GM18867 (cell line): Measurements from ENCODE around the gene SCN8A.

Experiments used
- ATAC-seq: cut with Tn5 transposase; IDR thresholded peaks from one replicate; pipeline ENCODE4 v1.9.1; 2021; ENCODE audit warnings: mild to moderate bottlenecking, moderate library complexity; ENCODE audit not compliant: unreplicated experiment

The SCN8A gene

DNA sequence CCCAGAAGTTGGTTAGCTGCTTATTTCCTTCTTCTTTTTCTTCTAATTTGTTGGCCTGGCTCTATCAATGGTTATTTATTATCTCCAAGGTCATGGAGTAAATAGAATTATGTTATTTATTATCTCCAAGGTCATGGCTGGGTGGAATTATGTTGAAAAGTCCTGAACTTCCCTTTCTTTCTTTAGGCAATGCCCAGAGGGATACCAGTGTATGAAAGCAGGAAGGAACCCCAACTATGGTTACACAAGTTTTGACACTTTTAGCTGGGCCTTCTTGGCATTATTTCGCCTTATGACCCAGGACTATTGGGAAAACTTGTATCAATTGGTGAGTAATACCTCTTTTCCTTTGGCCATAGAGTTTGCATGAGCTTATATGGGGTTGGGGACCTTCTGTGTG, 111.6 kb downstream of the SCN8A start:
- ATAC-seq, result no peak

DNA sequence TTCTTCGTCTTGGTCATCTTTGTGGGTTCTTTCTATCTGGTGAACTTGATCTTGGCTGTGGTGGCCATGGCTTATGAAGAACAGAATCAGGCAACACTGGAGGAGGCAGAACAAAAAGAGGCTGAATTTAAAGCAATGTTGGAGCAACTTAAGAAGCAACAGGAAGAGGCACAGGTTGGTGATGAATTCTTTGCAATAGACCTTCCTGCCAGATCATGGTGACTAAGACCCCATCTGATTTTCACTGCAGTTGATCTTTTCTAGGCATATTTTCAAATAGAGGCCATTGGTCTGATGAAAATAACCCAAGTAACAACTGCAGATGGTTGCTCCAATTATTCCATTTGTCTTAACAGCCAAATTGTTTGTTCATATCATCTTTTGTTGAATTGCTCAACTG, 114.4 kb downstream of the SCN8A start:
- no peak for ATAC-seq

DNA sequence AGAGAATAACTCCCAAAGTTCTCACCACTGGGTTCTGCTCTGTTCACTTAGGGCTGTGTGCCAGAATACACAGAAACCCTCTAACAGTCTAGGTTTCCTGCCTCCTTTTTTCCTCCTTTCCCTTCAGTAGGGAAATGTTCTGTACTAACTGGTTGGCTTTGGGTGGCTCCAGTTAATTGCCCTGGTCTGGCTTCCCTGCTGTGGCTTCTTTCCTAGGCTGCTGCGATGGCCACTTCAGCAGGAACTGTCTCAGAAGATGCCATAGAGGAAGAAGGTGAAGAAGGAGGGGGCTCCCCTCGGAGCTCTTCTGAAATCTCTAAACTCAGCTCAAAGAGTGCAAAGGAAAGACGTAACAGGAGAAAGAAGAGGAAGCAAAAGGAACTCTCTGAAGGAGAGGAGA, 115.2 kb downstream of the SCN8A start:
- no peak for ATAC-seq

DNA sequence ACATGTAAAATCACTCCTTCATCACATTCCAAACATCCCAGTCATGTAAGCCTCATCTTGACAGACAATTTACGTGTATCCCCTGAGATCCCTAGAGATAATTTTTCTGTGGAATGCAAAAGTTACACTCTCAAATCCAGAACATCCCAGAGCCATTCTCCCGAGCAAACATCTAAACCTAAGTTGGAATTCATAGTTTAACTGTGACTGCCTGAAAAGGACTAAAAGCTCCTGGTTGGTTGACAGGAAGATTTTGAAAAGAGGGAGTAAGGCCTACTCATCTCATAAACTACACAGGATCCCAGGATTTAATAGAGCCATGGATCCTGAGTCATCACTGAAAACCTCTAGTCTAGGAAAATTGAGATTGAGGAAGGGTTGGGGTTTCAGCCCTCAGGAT, 123.6 kb downstream of the SCN8A start:
- ATAC-seq, result no peak

DNA sequence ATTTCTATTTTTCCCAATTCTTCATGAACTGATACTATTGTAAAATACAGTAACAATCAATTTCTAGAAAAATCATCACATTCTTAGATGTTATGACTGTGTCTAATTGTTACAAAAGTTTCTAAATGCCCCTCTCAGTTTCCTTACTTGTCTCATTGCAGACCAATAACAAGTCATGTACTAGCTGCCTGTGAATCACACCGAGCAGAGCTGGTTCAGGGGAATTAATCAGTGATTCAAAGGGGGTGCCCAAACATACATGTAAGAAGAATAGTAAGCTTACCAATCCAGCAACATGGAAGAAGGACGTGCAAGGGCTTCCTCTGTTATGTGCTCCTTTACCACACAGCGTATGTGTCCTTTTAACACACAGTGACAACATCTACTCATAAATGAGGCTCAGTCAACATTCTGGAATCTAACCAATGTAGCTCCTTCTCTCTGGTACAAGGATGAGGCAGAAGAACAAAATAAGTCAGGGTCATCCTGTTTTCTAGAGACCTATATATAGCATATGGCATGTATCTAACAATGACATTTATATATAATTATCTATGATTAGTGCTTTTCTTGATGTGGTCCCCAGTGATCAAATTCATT, 126.4 kb downstream of the SCN8A start:
- ATAC-seq, result no peak

GRCh38 chr12:51721282-51721940, 130.4 kb downstream of the SCN8A start:
- no peak for ATAC-seq

DNA sequence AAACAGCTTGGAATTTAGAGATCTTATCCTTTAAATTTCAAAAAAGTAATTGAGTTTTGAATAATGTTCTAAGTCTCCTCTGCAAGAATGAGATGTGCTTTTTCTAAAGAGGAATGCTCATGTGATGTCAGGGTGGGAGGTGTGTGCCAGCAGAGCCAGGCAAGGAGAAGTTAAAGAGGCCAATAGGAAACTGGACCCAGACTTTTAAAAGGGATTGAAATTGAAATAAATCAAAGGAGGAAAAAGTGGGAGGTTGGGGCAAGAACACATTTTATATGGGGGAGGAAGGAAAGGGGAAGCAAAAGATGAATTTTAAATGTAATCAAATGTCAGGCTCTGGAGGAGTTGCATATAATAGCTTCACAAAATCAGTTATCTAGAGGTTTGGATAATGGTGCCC, 131.4 kb downstream of the SCN8A start:
- ATAC-seq, result no peak

DNA sequence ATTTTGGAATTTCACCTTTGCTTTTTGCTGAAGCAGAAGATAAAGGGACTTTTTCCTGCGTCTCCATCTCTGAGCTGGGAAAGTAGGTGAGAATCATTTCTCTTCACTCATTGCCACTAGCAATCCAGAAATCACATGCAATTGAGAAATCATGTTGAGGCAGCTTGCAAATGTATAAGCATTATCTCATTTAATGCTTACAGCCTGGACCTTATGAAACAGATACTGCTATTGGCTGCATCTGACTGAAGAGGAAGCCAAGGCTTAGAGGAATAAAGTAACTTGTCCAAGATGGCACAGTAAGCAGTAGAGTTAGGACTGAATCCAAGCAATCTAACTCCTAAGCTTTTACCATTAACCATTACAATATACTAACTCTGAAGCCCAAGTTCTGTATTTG, 135.1 kb downstream of the SCN8A start:
- no peak for ATAC-seq

- ATAC-seq, result no peak
These were observed 135.9 kb downstream of the SCN8A start for GRCh38 chr12:51726931-51727330.

DNA sequence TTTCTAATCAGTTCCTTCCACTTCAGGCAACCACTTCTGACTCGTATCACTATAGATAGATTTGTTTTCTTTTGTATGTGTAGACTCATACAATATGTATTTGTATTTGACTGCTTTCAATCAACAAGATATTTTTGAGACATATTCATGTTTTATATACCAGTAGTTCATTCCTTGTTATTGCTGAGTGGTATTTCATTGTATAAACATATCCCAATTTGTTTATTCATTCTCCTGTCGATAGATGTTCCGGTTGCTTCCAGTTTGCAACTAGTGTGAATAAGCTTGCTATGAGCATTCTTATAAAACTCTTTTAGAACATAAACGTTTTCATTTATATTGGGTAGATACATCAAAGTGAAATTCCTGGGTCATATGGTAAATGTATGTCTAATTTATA, 138.3 kb downstream of the SCN8A start:
- no peak for ATAC-seq

DNA sequence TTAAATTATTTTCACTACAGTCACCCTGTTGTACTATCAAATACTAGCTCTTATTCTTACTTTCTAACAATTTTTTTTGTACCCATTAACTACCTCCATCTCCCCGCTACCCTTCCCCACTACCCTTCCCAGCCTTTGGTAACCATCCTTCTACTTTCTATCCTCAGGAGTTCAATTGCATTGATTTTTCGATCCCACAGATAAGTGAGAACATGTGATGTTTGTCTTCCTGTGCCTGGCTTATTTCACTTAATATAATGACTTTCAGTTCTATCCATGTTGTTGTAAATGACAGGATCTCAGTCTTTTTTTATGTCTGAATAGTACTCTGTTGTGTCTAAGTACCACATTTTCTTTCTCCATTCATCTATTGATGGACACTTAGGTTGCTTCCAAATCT, 139.7 kb downstream of the SCN8A start:
- ATAC-seq, result no peak

GRCh38 chr12:51740536-51740935, 149.5 kb downstream of the SCN8A start:
- no peak for ATAC-seq

DNA sequence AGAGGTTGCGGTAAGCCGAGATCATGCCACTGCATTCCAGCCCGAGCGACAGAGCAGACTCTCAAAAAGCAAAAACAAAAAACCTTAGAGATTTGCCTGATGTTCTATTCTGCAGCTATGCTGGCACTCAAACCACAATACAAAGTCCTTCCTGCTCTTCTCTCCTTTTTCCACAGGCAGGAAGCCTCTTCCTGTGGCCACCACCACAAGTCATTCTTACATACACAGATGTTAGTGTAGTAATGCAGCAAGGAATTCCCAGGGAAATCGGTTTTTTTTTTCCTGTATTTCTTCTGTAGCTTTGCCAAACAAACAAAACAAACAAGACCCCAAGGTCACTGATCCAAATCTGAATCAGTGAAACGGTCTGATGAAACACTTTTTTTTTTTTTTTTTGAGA, 153.2 kb downstream of the SCN8A start:
- no peak for ATAC-seq

DNA sequence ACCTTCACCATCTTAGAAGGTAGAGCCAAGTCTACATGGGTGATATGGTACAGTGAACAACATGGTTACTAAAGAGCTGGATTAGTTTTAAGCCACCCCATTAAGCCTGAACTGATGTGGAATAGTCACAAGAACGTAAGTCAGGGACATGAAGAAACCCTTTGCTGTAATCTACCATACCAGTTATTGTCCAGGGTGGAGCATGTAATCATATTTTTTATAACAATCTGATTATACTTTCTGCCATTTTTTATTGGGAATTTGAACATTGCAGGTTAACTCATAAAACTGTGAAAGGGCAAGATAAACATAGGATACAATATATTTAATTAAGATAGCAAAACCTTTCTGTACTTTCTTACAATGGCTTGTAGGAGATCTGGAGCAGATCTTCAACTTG, 153.9 kb downstream of the SCN8A start:
- ATAC-seq, result no peak

DNA sequence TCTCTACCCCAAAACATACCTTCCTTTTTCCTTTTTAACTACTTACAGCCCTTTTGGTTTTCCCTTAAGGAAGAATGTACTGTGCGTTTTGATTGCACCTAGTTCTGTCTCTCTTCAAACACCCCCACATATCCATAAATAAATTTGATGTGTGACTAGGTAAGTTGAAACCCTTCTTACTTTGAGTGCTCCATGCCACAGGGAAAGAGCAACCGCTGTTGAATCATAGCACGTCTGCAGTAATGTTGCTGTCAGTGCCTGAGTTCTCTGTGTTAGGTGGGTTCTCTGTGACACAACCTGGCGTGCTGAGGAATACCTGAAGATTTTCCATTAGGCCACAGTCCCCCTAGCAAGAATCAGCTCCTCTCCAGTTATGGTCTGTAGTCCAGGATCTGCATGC, 155.4 kb downstream of the SCN8A start:
- ATAC-seq, result no peak

DNA sequence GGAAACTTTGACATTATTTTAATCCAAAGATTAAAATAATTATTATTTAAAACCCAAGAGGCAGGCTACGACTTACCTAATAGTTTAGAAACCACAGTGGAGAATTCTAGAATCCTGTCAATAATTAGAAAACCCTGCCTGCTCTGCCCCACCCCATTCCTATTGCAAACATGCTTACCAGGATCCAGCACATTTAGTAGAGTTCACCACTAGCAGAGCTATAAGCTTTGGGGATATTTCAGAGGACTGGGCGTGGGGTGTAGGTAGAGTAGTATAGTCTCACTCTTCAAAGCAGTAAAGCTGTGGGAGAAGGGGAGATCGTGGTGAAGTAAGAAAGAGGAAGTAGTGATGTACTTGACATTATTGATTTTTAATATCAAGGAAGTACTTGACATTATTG, 157.2 kb downstream of the SCN8A start:
- ATAC-seq, result no peak

DNA sequence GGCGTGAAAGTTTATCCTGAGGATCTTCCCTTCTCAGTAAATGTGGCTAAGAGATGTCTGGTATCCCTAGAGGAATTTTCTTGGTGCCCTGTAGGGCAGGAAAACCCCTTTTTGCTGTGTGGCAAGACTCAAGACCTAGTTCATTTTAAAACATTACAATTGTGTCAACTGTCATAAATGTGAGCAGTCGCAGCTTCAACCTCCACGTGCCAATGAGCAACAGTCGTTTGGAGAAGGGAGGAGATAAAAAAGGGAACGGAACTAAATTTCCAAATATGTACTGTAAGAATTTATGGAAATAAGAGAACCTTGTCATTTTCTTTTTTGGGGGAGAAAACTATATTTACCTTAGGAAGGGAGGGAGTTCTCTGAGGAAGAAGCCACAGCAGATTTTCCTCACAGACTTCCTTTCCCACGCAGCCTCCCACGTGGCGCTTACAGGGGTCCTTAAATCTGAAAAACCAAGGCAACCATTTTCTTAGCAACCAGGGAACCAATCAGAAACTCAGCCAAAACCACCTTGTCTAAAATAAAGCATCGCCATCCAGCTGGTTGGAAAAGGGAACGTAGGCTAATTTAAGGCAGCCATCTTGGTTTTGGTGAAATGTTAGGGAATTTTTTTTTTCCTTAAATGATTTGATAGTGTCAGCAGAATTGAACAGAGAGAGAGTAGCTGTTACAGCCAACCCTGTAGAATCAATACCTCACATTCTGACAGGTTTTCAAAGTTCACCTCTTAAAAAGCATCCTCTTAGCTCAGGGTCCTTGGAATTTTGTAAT, 158.4 kb downstream of the SCN8A start:
- ATAC-seq, result no peak

- no peak for ATAC-seq
These were observed 158.9 kb downstream of the SCN8A start for GRCh38 chr12:51749986-51750317.

DNA sequence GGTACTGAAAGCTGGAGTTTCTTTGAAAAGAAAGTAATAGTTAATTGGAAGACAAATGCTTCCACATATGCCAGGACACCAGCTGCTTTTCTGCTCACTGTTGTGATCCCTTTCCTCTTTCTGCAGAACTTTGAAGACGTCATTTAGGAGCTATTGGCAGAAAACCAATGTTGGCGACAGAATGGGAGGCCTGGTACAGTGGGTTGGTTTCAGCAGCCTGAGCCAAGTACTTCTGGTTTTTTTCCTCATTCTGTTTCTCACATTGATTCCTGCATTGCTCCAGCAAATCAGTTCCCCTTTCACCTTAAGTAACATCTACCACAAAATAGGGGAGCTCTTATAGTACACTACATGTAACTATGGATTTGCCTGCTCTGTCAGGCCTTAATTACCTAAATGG, 160.6 kb downstream of the SCN8A start:
- ATAC-seq, result no peak

DNA sequence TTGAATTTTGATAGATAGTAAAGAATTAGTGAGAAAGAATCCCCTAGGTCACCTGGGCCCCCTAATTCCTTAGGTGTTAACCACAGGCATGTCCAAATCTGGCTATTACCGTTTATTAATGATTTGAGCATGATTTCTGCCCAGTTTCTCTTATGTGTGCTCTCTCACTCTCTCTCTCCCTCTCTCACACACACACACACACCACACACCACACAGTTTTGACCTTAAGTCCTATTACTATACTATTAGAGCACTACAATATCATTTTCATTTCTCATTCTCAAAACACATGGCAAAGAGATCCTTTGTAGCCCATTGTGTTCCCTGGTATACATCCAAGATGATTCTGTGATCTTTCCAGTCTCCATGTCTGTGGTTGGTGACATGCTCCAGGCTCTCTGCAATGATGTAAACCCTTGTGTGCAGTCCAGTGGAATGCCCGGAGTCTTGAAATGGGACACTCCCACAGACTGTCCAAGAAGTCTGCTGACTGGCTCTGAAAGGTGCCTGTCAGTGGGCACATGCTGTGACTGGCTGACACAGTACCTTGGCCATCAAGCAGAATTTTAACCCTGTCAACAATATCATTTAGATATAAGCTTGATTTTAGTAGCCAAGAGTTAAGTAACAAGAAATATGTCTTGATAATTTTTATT, 161.3 kb downstream of the SCN8A start:
- no peak for ATAC-seq

GRCh38 chr12:51753980-51754675, 163.1 kb downstream of the SCN8A start:
- ATAC-seq, result no peak
